Suprapubic skin (tissue), 4 donors: ENCODE data around the gene DOK4.

ENCODE experiments used
- EP300 ChIP-seq: sonication (generic); formaldehyde crosslinking; IDR thresholded peaks from one replicate; pipeline ENCODE4 v1.6.1; 2017; ENCODE audit warnings: antibody characterized with exemption
- POLR2A ChIP-seq, 2 donors: fragments of 450-650 bp; IDR thresholded peaks; one replicate each; pipeline ENCODE4 v1.6.1; 2017; ENCODE audit warnings: antibody characterized with exemption in 2 of 2, mild to moderate bottlenecking in 2 of 2, moderate library complexity in 2 of 2
- POLR2AphosphoS5 ChIP-seq, 3 donors: sonication (generic); formaldehyde crosslinking; IDR thresholded peaks; one replicate each; pipeline ENCODE4 v1.6.1; 2017; ENCODE audit warnings: antibody characterized with exemption in 3 of 3
- TF ChIP-seq, protein P1 (sequence below), 2 donors: fragments of 200-600 bp in 1 of 2; fragments of 450-650 bp in 1 of 2; sonication (generic) in 1 of 2; IDR thresholded peaks; one replicate each; pipeline ENCODE4 v1.5.1; 2016 to 2019; ENCODE audit warnings: antibody characterized with exemption in 2 of 2, mild to moderate bottlenecking in 1 of 2, moderate library complexity in 1 of 2

DNA sequence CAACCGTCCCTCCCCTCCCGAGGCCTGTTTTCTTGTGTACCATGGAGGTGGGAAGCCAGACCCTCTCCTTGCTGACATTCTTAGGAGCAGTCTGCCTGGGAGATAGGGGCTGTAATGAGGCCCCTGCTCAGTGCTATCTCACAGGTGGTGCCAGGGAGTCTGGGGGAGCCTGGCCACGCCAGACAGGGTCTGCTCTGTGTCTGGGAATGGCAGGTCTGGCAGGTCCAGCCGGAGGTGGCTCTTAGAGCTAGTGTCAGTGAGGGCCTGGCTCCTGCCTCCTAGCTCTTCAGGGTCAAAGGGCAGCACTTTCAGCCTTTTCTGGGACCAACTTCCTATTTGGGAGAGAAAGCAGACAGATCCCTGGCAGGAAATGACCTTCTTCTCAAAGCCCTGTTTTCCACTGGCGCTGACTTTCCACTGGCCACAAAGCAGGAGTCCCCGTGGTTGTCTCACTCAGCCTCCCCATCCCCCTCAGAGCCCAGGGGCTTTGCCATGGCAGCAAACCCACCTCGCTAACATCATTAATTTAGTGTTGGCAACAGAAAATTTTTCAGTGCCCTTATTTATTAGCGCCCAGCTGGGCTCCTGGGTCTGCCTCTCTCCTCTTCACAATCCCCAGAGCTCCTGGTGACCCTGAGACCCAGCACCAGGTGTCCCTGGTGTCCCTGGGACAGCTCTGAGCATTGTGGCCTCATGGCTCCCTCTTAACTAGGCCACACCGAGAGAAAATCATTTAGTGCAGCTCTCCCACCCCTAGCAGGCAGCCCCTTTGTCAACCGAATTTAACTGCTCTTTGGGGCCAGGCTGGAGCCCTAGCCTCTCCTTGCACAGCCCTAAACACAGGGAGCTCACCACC is 24.0 kb upstream of the DOK4 start:
- TF ChIP-seq, protein P1, sequence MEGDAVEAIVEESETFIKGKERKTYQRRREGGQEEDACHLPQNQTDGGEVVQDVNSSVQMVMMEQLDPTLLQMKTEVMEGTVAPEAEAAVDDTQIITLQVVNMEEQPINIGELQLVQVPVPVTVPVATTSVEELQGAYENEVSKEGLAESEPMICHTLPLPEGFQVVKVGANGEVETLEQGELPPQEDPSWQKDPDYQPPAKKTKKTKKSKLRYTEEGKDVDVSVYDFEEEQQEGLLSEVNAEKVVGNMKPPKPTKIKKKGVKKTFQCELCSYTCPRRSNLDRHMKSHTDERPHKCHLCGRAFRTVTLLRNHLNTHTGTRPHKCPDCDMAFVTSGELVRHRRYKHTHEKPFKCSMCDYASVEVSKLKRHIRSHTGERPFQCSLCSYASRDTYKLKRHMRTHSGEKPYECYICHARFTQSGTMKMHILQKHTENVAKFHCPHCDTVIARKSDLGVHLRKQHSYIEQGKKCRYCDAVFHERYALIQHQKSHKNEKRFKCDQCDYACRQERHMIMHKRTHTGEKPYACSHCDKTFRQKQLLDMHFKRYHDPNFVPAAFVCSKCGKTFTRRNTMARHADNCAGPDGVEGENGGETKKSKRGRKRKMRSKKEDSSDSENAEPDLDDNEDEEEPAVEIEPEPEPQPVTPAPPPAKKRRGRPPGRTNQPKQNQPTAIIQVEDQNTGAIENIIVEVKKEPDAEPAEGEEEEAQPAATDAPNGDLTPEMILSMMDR (IDR thresholded peaks at IDR 0.05), result no peak
- TF ChIP-seq POLR2AphosphoS5 (IDR thresholded peaks at IDR 0.05) (no peak), EP300 (no peak), POLR2A (IDR thresholded peaks at IDR 0.05) (no peak)
